Breast epithelium (tissue), 3 donors: ENCODE measurements around the gene ELOVL6.

Experiments
- POLR2A ChIP-seq: fragments of 450-650 bp; IDR thresholded peaks from one replicate; pipeline ENCODE4 v1.6.1; 2016; ENCODE audit warnings: antibody characterized with exemption, mild to moderate bottlenecking, moderate library complexity
- POLR2AphosphoS5 ChIP-seq, 3 donors: sonication (generic); formaldehyde crosslinking; IDR thresholded peaks; one replicate each; pipeline ENCODE4 v1.6.1; 2017; ENCODE audit warnings: antibody characterized with exemption in 3 of 3
- TF ChIP-seq, protein P1 (sequence below), 3 donors: fragments of 450-650 bp; IDR thresholded peaks; one replicate each; pipeline ENCODE4 v1.5.1; 2016 to 2017; ENCODE audit warnings: antibody characterized with exemption in 3 of 3, mild to moderate bottlenecking in 3 of 3, moderate library complexity in 3 of 3

DNA sequence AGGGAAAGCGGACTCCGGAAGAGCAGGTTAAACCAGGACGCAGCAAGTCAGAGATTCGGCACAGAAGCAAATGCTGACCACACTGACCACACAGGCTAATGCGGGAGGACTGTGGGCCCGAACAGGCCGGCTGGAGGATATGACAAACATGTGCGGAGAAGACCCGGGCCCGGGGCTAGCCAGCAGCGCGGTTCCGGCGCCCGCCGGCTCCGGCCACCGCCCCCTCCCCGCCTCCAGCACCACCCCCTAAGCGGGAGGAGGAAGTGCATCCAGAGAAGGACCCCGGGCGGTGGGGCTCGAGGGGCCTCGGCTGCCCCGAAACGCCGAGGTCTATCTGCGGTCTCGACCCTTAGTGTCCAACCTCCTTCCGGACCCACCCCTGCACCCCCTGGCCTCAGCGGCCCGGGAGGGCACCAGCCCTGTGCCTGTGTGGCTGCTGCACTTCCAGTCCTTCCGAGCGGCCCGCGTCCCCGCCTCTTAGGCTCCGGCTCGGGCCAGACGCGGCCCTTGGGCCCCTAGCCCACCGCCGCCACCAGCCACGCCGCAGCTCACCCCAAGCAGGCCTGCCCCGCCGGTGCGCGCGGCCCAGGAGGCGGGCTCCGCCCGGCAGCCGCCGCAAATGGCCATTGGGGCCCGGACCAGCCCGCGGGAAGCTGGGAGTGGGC is 2.1 kb downstream of the ELOVL6 start:
- TF ChIP-seq, protein P1, sequence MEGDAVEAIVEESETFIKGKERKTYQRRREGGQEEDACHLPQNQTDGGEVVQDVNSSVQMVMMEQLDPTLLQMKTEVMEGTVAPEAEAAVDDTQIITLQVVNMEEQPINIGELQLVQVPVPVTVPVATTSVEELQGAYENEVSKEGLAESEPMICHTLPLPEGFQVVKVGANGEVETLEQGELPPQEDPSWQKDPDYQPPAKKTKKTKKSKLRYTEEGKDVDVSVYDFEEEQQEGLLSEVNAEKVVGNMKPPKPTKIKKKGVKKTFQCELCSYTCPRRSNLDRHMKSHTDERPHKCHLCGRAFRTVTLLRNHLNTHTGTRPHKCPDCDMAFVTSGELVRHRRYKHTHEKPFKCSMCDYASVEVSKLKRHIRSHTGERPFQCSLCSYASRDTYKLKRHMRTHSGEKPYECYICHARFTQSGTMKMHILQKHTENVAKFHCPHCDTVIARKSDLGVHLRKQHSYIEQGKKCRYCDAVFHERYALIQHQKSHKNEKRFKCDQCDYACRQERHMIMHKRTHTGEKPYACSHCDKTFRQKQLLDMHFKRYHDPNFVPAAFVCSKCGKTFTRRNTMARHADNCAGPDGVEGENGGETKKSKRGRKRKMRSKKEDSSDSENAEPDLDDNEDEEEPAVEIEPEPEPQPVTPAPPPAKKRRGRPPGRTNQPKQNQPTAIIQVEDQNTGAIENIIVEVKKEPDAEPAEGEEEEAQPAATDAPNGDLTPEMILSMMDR (IDR thresholded peaks at IDR 0.05): no peak
- TF ChIP-seq POLR2AphosphoS5 (IDR thresholded peaks at IDR 0.05) (no peak), POLR2A (no peak)
